HG03571 (cell line): ENCODE data around the gene PREX1.

ENCODE experiments used
- ATAC-seq: cut with Tn5 transposase; IDR thresholded peaks from one replicate; pipeline ENCODE4 v1.9.1; 2021; ENCODE audit not compliant: unreplicated experiment

The PREX1 gene

DNA sequence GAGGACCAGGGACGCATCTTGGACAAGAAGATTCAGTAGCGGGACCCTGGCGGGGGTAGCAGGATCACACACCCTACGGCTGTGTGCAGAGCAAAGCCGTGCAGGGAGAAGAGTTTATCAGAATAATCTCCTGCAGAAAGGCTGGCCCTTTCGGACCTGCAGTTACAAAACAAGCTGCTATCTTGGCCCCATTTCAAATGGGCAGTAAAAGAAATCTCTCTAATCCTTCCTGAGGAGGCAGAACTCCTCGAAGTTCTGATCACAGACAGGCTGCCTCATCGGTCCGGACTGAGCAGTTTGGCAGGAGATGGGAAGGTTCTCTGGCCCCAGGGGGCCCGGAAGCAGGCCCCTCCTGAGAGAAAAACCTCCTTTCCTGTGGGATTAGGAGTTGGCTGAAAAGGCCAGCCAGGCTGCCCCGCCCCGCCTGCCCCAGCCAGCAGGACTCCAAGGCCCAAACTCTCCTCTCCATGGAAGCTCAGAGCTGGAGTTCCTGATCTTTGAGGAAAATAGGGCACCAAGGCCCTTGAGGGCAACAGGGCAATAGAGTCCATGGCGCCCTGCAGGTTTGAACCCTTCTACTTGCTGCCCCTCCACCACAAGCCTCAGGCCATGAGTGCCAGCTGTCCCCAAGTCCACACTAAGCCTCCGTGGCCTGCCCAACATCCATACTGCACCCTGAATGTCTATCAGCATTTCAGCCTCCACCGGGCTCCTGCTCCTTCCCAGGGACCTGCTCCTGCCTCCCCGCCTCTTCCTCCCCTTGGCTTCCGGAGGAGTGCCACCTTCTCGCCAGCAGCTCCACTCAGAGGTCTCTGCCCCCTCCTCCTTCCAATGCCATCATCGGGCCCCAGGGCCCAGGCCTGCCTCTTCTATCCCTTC, 141.3 kb downstream of the PREX1 start:
- ATAC-seq: no peak

DNA sequence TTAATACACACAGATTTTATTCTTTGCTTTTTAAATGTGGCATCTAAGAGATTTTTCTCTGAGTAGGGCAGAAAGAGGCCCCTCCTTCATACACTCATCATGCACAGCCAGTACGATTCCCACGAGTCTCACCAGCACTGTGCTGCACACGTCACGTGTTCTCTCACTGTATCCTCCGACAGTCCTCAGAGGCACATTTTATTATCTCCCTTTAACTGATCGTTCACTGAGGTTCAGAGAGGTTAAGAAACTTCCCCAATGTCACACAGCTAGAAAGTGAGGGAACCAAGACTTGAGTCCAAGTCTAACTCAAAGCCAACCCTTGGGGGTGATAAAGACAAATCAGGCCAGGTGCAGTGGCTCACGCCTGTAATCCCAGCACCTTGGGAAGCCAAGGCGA, 142.5 kb downstream of the PREX1 start:
- no peak for ATAC-seq

DNA sequence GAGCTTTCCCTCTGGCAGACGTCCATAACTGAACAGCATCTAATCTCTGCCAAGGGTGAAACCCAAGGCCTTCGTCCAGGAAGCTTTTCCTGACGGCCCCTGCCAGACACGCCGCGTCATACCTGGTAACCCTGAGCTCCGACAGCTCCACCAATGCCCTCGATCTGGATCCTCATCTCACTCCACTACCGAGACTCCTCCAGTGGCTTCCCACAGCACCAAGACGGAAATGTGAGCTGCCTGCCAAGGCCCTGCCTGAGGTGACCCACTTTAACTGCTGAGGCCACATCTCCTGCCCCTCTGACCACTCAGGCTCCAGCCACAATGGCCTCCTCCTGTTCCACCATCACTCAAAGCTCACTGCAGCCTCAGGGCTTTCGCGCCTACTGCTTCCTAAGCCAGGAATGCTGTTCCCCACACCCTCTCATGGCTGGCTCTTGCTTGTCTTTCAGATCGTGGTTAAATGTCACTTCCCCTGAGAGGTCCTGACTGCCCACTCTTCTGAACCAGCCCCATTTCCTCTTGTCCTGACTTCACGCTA, 143.2 kb downstream of the PREX1 start:
- ATAC-seq: no peak

DNA sequence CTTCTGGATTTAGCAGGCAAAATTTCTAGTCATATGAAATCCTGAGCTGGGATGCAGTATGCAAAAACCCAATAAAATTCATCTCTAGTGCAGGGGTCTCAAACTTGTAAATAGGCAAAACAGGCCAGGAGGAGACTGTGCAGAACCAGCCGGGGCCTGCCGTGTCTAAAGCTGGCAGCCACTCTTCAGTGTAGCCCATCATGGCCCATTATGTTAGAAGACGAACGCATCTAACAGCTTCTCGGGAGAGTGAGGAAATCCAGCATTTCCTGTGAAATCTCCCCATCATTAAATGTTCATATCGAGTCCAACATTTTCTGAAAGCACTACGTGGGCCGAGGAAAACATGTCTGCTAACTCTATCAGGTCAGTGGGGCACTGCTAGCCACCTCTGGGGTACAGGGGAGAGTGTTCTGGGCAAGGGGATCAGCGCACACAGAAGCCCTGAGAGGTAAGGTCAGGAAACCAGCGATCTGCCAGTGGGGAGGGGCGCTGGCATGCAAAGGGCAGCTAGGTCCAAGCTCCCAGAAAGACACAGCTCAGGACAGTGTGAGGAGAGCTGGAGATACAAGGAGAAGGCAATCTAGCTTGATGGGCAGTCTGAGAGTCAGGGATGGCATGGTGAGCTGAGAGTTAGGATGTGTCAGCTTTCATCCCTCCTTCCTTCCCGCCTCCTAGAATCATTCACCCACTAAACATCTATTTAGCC, 144.2 kb downstream of the PREX1 start:
- ATAC-seq: no peak

DNA sequence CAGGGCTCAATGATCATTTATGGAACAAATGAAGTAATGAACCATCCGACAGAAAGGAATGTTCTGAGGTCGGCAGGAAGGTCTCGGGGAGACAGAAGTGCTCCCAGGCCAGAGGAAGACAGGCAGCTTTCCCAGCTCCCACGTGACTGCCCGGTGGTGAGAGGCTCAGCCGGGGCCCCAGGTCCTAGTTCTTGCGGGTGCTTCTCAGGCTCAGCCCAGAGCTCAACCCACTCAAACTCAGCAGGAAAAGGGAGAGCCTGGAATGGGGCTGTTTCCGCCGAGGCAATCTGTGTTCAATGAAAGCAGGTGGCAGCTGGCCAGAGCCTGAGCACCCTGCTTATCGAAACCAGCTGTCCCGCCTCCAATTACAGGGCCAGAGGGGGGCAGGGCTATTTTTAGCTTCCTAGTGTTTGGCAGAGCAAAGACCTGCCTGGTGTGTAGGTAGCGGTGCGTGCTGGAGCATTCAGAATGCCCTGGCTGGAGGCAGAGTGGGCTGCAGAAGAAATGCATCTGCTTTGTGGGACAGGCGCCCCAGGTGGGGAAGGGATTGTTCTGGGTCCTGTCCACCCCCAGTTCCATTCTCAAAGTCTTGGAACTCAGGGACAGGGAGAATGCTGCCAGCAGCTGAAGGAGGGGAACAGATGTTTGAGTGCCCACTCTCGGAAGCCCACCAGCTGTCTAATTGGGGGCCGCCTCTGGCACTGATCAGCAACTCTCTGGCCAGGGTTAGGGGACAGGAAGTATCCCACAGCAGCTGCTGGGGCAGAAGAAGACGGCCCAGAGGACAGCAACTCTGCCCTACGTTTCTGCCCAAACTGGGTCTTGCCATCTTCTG, 145.1 kb downstream of the PREX1 start:
- no peak for ATAC-seq

DNA sequence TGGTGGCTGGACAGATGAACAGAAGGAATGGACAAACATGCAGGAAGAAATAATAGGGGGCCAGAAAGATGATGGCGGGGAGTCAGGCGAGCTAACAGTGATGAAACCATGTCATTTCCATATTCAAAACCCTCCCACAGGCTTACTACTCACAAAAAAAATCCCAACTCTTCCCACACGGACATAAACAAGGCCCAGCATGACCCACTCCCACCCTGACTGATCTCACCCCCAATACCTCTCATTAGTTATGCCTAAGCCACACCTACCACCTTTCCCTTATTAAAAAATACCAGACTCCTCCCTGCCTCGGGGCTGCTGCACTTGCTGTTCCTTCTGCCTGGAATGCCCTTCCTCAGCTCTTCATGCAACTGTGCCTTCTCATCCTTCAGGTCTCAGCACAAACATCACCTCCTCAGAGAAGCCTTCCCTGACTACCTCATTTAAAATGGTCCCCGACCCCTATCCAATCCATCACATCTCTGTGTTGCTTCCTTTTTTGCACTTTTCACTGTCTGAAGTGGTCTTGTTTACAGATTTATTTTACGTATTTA, 145.8 kb downstream of the PREX1 start:
- ATAC-seq: no peak

DNA sequence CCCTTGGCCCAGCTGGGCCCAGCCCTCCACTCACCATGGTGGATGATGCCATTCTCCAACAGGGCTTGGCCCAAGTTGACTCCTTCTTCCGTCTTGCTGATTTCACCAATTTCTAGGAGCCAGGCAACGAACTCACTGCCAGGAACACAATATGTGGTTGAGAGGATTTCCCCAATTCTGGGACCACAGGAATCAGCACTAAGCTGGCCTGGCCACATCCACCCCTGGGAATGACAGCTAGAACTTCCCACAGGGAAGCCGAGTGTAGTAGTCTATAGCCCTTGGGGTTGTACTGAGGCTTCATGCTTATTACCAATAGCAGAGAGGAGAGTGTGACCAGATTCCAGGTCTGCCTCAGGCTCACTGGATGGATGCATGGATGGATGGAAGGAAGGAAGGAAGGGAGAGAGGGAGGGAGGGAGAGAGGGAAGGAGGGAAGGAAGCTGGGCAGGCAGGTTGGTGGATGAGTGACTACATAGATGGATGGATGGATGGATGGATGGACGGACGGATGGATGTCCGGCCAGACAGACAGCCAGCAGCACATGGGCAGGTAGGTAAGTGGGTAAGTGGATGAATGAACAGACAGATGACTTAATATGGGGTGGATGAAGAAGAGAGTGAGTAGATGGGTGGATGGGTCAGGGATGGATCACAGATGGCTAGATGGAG, 146.5 kb downstream of the PREX1 start:
- no peak for ATAC-seq

DNA sequence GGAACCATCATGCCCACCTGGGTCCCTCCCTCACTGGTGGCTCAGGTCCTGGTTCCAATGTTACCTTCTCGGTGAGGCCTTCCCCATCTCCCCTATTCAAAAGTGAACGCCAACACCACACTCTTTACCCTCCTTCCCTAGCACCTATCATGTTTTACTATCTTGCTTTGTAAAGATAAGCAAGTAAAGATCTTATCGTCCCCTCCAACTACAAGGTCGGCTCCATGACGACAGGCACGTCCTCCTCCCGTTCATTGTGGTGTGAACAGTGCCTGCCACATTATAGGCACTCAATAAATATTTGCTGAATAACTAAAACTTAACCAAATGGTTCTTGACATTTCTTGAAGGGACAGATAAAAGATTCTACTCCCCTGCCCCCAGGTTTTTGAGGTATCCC, 147.1 kb downstream of the PREX1 start:
- ATAC-seq: no peak

DNA sequence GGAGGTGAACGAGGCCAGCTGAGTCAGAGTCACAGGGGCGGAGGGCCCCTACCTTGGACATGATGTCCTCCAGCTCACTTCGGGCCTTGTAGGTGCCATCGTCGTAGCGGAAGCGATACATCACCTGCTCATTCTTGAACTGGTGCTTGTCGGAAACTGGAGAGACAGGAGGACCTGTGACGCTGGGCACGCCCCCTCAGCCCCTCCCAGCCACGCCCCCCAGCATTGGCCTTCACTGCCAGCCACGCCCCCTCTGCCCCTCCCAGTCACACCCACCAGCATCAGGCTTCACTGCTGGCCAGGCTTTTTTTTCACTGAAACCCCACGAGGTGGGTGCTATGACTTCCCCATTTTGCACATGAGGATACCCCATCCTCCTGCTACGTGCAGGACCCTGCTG, 148.2 kb downstream of the PREX1 start:
- no peak for ATAC-seq

DNA sequence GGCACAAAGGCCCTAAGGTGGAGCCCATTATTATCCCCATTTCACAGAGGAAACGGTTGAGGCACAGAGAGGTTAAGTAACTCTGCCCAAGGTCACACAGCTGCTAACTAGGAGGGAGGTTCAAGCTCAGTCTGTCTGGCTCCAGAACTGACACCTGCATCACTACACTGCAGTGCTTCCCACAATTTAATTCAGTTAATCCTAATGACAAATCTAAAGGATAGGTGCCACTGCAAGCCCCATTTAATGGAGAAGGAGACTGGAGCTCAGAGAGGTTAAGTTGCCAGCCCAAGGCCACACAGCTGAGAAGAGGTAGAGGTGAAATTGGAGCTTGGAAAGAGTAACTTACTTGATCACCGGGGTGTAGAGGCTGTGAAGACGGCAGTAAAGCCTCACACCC, 148.8 kb downstream of the PREX1 start:
- no peak for ATAC-seq

DNA sequence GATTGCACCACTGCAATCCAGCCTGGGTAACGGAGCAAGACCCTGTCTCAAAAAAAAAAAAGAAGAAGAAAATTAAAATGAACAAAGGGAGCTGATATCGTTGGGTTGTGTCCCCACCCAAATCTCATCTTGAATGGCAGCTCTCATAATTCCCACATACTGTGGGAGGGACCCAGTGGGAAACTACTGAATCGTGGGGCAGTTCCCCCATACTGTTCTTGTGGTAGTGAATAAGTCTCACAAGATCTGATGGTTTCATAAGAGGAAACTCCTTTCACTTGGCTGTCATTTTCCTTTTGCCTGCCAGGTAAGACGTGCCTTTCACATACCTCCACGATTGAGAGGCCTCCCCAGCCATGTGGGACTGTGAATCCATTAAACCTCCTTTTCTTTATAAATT, 149.4 kb downstream of the PREX1 start:
- no peak for ATAC-seq

DNA sequence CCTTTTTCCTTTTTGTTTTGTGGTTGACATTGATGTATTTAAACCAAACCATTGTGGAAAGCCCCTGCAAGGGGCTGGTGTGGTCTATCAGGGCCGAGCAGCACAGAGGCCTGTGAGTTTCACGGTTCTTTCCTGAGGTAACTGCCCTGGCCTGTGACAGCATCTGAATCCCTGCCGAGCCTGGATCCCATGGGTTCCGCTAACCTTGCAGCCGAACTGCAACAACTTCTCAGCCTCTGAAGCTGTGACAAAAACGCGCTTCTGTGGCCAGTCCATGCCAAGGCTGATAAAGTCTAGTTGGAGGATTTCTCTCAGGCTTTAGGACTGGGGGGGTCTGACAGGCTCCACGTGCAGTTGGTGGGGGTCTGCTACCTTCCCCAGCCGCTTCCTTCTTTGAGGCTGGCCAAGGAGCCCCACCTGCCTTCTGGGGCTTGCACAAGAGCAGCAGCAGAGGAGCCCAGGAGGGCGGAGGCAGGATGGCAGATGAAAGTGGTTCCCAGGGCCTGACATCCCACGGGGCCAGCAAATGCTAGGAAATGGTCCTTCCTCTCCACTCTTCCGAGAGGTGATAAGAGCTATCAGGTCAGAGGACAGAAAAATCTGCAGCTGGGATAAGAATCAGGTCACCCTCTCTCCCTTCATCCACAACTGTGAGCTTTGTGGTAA, 150.9 kb downstream of the PREX1 start:
- ATAC-seq: no peak

DNA sequence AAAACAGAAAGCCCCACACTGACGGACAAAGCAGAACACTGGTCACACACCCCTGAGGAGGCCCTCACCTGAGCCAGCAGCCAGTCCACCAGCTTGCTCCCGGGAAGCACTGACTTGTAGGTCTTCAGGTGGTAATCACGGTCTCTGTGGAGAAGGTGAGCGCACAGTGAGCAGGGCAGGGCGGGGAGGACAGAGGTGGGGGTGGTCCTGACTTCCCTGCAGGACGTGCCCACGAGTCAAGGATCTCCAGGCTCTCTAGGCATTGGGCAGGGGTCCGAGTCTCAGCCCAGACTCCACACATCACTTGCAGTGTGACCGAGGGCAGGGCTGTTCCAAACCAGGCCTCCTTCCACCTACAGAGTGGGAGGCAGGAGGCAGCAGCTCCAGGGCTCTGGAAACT, 151.7 kb downstream of the PREX1 start:
- no peak for ATAC-seq

DNA sequence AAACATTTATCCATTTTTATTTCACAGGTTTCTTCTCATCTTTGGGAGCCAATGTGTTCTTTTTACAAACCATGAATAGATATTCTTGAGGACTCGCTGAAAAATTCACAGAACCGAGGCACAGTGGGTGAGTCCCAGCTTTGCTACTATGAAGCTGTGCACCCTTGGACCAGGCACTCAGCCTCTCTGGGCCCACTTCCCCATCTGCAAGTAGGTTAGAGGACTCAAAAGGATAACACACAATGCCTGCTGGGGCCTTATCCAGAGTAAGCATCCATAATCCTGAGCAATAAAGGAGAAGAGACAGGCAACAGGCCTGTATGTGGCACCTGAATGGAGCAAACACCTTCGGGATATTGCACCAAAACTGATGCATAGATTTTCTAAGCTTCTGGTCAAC, 153.3 kb downstream of the PREX1 start:
- ATAC-seq: no peak

DNA sequence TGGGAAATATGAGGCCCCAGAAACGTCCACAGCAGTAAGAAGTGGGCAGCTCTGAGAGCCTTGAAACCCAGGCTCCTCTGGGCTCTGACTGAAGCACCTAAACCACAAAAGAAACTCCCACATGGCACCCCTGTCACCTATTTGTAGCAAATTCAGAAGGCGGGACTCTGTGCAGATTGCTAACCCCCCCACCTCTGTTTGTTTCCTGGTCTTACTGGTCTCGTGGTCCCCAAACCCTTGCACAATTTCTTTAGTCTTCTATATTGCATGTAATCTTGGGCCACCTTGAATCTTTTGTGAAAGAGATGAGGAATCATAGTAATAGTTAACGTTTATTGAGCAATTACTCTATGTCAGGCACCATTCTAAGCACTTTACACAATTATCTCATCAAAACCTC, 154.3 kb downstream of the PREX1 start:
- ATAC-seq: no peak

DNA sequence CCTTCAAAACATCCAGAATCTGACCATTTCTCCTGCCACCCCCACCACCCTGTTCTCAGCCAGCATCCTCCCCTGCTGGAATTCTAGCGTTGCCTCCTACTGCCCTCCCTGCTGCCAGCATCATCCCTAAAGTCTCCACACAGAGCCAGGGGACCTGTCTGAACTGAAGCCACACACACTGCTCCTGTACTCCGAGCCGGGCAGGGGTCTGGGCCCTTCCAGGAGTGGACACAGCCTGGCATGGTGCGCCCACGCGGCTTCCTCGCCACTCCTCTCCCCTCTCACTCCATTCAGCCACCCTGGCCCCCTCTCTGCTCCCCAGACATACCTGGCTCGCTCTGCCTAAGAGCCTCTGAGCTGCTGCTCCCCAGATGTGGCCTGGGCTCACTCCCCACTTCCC, 155.5 kb downstream of the PREX1 start:
- no peak for ATAC-seq

DNA sequence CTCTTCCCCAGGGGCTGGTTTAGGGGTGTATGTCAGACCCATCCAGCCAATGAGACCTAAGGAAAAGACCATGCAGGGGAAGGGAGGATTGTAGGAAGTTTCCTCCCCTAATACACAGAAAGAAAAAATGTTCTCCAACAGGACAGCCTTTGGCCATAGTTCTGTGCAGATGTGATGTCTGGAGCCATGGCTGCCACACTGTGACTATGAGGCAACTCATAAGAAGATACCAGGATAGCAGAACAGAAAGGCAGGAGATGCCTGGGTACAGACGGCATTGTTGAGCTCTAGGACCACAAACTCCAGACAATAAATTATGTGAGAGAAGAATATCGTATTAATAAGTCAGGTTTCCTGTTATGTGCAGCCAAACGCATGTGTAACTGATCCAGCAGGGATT, 156.7 kb downstream of the PREX1 start:
- no peak for ATAC-seq

DNA sequence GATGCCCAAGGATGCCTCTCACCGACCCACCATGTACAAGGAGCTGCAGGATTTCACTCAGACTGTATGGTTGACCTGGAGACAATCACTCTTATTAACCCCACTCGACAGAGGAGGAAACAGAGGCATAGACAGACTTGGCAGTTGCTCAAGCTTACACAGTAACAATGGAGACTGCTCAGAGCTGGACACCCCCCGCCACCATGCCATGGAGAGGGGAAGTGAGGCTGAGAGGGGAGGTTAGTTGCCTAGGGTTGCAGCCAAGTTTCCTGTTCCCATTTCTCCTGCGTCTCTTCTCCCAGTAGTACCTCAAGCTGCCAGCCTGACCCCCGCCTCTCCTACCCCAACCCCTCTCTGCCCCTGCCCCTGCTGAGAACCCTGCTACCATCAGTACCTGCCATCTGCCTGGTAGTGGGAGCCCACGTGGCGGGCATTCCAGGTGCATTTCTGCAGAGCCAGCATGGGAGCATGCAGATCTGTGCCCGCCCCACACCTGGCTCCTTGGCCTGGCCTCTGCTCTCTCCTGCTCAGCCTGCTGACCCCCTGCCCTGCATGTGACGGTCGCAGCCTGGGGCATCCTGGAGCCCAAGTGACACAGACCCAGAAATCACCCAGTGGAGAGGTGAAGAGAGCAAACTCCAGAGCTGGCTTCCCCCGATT, 157.7 kb downstream of the PREX1 start:
- ATAC-seq: no peak

DNA sequence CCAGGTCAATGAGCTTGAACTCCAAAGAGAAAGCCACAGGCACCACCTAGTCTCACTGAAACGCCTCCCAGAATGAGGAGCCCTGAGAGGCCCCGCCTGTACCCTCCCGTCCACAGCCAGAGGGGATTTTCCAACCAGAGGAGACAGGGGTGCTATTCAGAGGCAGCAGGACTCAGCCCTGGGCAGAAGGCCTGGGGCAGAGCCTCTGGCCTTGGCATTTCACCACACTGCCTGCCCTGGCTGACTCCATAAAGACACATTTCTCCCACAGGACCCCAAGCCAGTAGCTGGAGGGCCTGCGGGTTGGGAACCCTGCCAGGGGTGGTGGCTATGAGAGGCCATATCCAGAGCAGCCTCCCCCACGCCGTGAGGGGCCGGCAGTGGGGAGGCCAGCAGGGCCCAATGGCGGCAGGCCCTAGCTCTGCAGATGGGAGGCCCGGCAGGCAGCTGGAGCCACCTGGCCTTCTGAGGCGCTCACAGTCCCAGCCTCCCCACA, 159.3 kb downstream of the PREX1 start:
- ATAC-seq: no peak
